GM20431 (cell line): Measurements from ENCODE around the gene CUEDC1.

Source experiments
- in situ Hi-C: fragments of 300-500 bp; cut with MseI, MboI; formaldehyde crosslinking; loops from one replicate; pipeline ENCODE4 v1.15.0; 2020; ENCODE audit warnings: low sequenced_read_pairs; ENCODE audit not compliant: unreplicated experiment

The CUEDC1 gene

GRCh38 chr17:57902800-57903759 lies 52.1 kb downstream of the CUEDC1 start:
- in situ Hi-C loops, result no loop called here

- in situ Hi-C loops, result no loop called here
These were observed 53.0 kb downstream of the CUEDC1 start for GRCh38 chr17:57902117-57902799.

- in situ Hi-C loops, result no loop called here
These were observed 54.0 kb downstream of the CUEDC1 start for GRCh38 chr17:57900991-57901743.

GRCh38 chr17:57899822-57900221 lies 55.4 kb downstream of the CUEDC1 start:
- in situ Hi-C loops, result no loop called here

GRCh38 chr17:57899391-57899790 lies 55.8 kb downstream of the CUEDC1 start:
- in situ Hi-C loops, result no loop called here

- in situ Hi-C loops, result no loop called here
These were observed 56.5 kb downstream of the CUEDC1 start for GRCh38 chr17:57898487-57899311.

- in situ Hi-C loops, result no loop called here
These were observed 59.7 kb downstream of the CUEDC1 start for GRCh38 chr17:57895382-57896060.

GRCh38 chr17:57894848-57895247 lies 60.4 kb downstream of the CUEDC1 start:
- in situ Hi-C loops, result no loop called here

- in situ Hi-C loops, result no loop called here
These were observed 62.2 kb downstream of the CUEDC1 start for GRCh38 chr17:57892820-57893595.

GRCh38 chr17:57892146-57892819 lies 62.9 kb downstream of the CUEDC1 start:
- in situ Hi-C loops, result no loop called here

GRCh38 chr17:57890857-57891232 lies 64.4 kb downstream of the CUEDC1 start:
- in situ Hi-C loops, result no loop called here

GRCh38 chr17:57889892-57890856 lies 65.0 kb downstream of the CUEDC1 start:
- in situ Hi-C loops, result no loop called here

GRCh38 chr17:57889252-57889651 lies 66.0 kb downstream of the CUEDC1 start:
- in situ Hi-C loops, result no loop called here

GRCh38 chr17:57888311-57889216 lies 66.6 kb downstream of the CUEDC1 start:
- in situ Hi-C loops, result no loop called here

GRCh38 chr17:57887161-57887560 lies 68.1 kb downstream of the CUEDC1 start:
- in situ Hi-C loops, result no loop called here

- in situ Hi-C loops, result no loop called here
These were observed 69.2 kb downstream of the CUEDC1 start for GRCh38 chr17:57886020-57886419.
